H1 (cell line): Measurements from ENCODE around the gene SF3B3. TPM values are rescaled to one million over a fixed set of nuclear protein-coding genes. Genes with fewer than 3 reads are reported as not detected.
A peak's percentile ranks its signal among the peaks of the same experiment; 100 is the strongest.

Experiments
- CTCF ChIA-PET: fragments of 300-600 bp; sonication (Branson Sonifier 250); formaldehyde crosslinking; loops from one replicate; lab custom pipeline; 2021; ENCODE audit not compliant: partially characterized antibody; lab: Charles Lee
- POLR2A ChIA-PET: fragments of 300-600 bp; sonication (Branson Sonifier 250); formaldehyde crosslinking; loops from one replicate; lab custom pipeline; 2021; ENCODE audit warnings: inconsistent platforms; ENCODE audit not compliant: partially characterized antibody; lab: Charles Lee
- DNase-seq, 2 experiments: peaks; one replicate each; pipeline versions ENCODE4 v3.0.0 to v3.0.0-alpha.2; 2010 to 2022; ENCODE audit warnings: low spot score in 2 of 2, low read depth in 1 of 2, mixed read lengths in 1 of 2
- FAIRE-seq: peaks from 2 replicates; lab custom pipeline; 2011; peaks lifted over from hg19 to GRCh38; lab: Jason Lieb, UNC
- H2AFZ ChIP-seq: 2 replicates; pipeline ENCODE4 v1.8.1; 2012; ENCODE audit warnings: low read length, inconsistent platforms
- H2AK5ac ChIP-seq: 2 replicates; pipeline ENCODE4 v1.6.1; 2013; ENCODE audit warnings: low read depth, low read length
- H2BK120ac ChIP-seq: replicated peaks from 2 replicates; pipeline ENCODE3; 2013; ENCODE audit warnings: low read depth, low read length, inconsistent platforms
- H2BK12ac ChIP-seq: 2 replicates; pipeline ENCODE4 v1.6.1; 2013; ENCODE audit warnings: low read depth, low read length
- H2BK15ac ChIP-seq: 2 replicates; pipeline ENCODE4 v1.6.1; 2013; ENCODE audit warnings: low read length
- H2BK20ac ChIP-seq: 2 replicates; pipeline ENCODE4 v1.6.1; 2013; ENCODE audit warnings: low read length
- H2BK5ac ChIP-seq: 2 replicates; pipeline ENCODE4 v1.6.1; 2013; ENCODE audit warnings: low read depth, low read length
- H3K14ac ChIP-seq: 2 replicates; pipeline ENCODE4 v1.6.1; 2013; ENCODE audit warnings: inconsistent platforms; ENCODE audit not compliant: insufficient read length
- H3K18ac ChIP-seq: 2 replicates; pipeline ENCODE4 v1.6.1; 2013; ENCODE audit warnings: low read length; ENCODE audit errors: extremely low read depth
- H3K23ac ChIP-seq: 2 replicates; pipeline ENCODE4 v1.6.1; 2013; ENCODE audit warnings: inconsistent platforms; ENCODE audit not compliant: insufficient read length
- H3K23me2 ChIP-seq: 2 replicates; pipeline ENCODE4 v1.6.1; 2013; ENCODE audit warnings: low read depth, low read length
- H3K27ac ChIP-seq: 2 replicates; pipeline ENCODE4 v1.6.1; 2011; ENCODE audit warnings: low read depth, low read length, inconsistent platforms
- H3K27me3 ChIP-seq, 4 experiments: replicated peaks in 1 of 4; 1 replicate in 1 of 4; 2 replicates in 3 of 4; pipeline versions ENCODE4 v1.6.1 to v1.8.1; 2011 to 2013; ENCODE audit warnings: low read length in 3 of 4, mild to moderate bottlenecking in 3 of 4, inconsistent platforms in 2 of 4, mixed read lengths in 2 of 4, moderate library complexity in 1 of 4; ENCODE audit not compliant: control insufficient read depth in 3 of 4, insufficient read depth in 3 of 4; ENCODE audit errors: extremely low read depth in 1 of 4
- H3K36me3 ChIP-seq, 4 experiments: 2 replicates each; pipeline versions ENCODE4 v1.6.1 to v1.8.1; 2011 to 2013; ENCODE audit warnings: mild to moderate bottlenecking in 4 of 4, low read length in 3 of 4, moderate library complexity in 2 of 4, control low read depth in 1 of 4, inconsistent platforms in 1 of 4; ENCODE audit not compliant: insufficient read depth in 4 of 4, control insufficient read depth in 2 of 4
- H3K4ac ChIP-seq: replicated peaks from 2 replicates; pipeline ENCODE3; 2013; ENCODE audit warnings: low read length, low read depth, mixed read lengths, inconsistent platforms; ENCODE audit not compliant: insufficient read length
- H3K4me1 ChIP-seq, 4 experiments: replicated peaks in 1 of 4; 1 replicate in 1 of 4; 2 replicates in 3 of 4; pipeline versions ENCODE4 v1.6.1 to v1.8.1; 2011 to 2013; ENCODE audit warnings: low read length in 3 of 4, inconsistent platforms in 2 of 4, mixed read lengths in 1 of 4; ENCODE audit not compliant: insufficient read depth in 4 of 4, control insufficient read depth in 3 of 4
- H3K4me2 ChIP-seq, 2 experiments: 2 replicates each; pipeline versions ENCODE4 v1.6.1 to v1.8.1; 2011 to 2013; ENCODE audit warnings: low read depth in 2 of 2, low read length in 2 of 2, control low read depth in 1 of 2, inconsistent platforms in 1 of 2, mild to moderate bottlenecking in 1 of 2; ENCODE audit not compliant: insufficient read depth in 1 of 2
- H3K4me3 ChIP-seq, 4 experiments: fragments of 200-600, 300-600 bp in 1 of 4; sonication (generic), shearing (Covaris generic), sonication (Bioruptor Twin) in 1 of 4; 2 replicates each; pipeline versions ENCODE4 v1.5.1 to v1.8.1; 2011 to 2016; ENCODE audit warnings: low read length in 4 of 4, low read depth in 3 of 4, control low read depth in 2 of 4, inconsistent platforms in 2 of 4, mild to moderate bottlenecking in 2 of 4, mixed read lengths in 1 of 4, moderate library complexity in 1 of 4; ENCODE audit not compliant: insufficient read depth in 2 of 4; ENCODE audit errors: extremely low read depth in 1 of 4
- H3K56ac ChIP-seq: replicated peaks from 2 replicates; pipeline ENCODE3; 2013; ENCODE audit warnings: low read depth, mild to moderate bottlenecking, mixed read lengths, low read length, inconsistent platforms; ENCODE audit not compliant: insufficient read length
- H3K79me1 ChIP-seq: 2 replicates; pipeline ENCODE4 v1.6.1; 2013; ENCODE audit warnings: low read depth, low read length, control low read depth
- H3K79me2 ChIP-seq, 2 experiments: 2 replicates each; pipeline versions ENCODE4 v1.6.1 to v1.8.1; 2012 to 2013; ENCODE audit warnings: low read length in 2 of 2, mild to moderate bottlenecking in 2 of 2, inconsistent platforms in 1 of 2; ENCODE audit not compliant: insufficient read depth in 2 of 2, control insufficient read depth in 1 of 2
- H3K9ac ChIP-seq, 4 experiments: replicated peaks in 1 of 4; 1 replicate in 1 of 4; 2 replicates in 3 of 4; pipeline versions ENCODE4 v1.6.1 to v1.8.1; 2011 to 2013; ENCODE audit warnings: low read depth in 3 of 4, low read length in 3 of 4, control low read depth in 2 of 4, mild to moderate bottlenecking in 2 of 4, moderate library complexity in 2 of 4, inconsistent platforms in 1 of 4; ENCODE audit errors: extremely low read depth in 1 of 4
- H3K9me3 ChIP-seq, 2 experiments: 2 replicates each; pipeline versions ENCODE4 v1.6.1 to v1.8.1; 2012 to 2013; ENCODE audit warnings: mild to moderate bottlenecking in 2 of 2, moderate library complexity in 2 of 2, control low read depth in 1 of 2, inconsistent platforms in 1 of 2, low read depth in 1 of 2, low read length in 1 of 2, mixed read lengths in 1 of 2; ENCODE audit not compliant: insufficient read depth in 2 of 2
- H4K20me1 ChIP-seq, 2 experiments: replicated peaks in 1 of 2; 2 replicates each; pipeline versions ENCODE3 to v1.8.1; 2011 to 2013; ENCODE audit warnings: inconsistent platforms in 2 of 2, low read length in 2 of 2, mild to moderate bottlenecking in 1 of 2; ENCODE audit not compliant: insufficient read depth in 2 of 2, control insufficient read depth in 1 of 2
- H4K5ac ChIP-seq: 2 replicates; pipeline ENCODE4 v1.6.1; 2013; ENCODE audit warnings: low read length, low read depth, mixed read lengths, inconsistent platforms; ENCODE audit not compliant: insufficient read length
- H4K8ac ChIP-seq: 2 replicates; pipeline ENCODE4 v1.8.0; 2013; ENCODE audit warnings: mild to moderate bottlenecking, moderate library complexity, low read length, inconsistent platforms; ENCODE audit not compliant: insufficient read depth; ENCODE audit errors: extremely low read depth
- H4K91ac ChIP-seq: replicated peaks from 2 replicates; pipeline ENCODE3; 2013; ENCODE audit warnings: low read length, mixed read lengths, inconsistent platforms; ENCODE audit not compliant: insufficient read length
- KDM1A ChIP-seq: fragments of 200-600, 300-600 bp; sonication (generic); IDR thresholded peaks from 2 replicates; pipeline ENCODE4 v1.7.1; 2016; ENCODE audit warnings: mild to moderate bottlenecking, low read length, borderline replicate concordance
- SP1 ChIP-seq: IDR thresholded peaks from 2 replicates; pipeline ENCODE4 v1.6.1; 2011; ENCODE audit warnings: low read depth, low read length
- SRF ChIP-seq: IDR thresholded peaks from 2 replicates; pipeline ENCODE4 v1.6.1; 2011; ENCODE audit warnings: mild to moderate bottlenecking, low read depth, low read length, moderate library complexity
- WGBS, 2 experiments: shearing (Covaris generic) in 1 of 2; methylation state at CpG; one replicate each; pipeline versions ENCODE4 v1.1.6 to v1.1.7; 2013 to 2015; ENCODE audit warnings: low lambda C conversion rate in 2 of 2, mixed read lengths in 2 of 2, inconsistent platforms in 1 of 2, low coverage in 1 of 2, missing lambda C conversion rate in 1 of 2; ENCODE audit not compliant: insufficient replicate concordance in 2 of 2, insufficient coverage in 1 of 2, insufficient read length in 1 of 2; ENCODE audit errors: extremely low coverage in 1 of 2, missing lambda C conversion rate in 1 of 2; 5-methylcytosine and 5-hydroxymethylcytosine counted together
- polyA plus RNA-seq, 7 experiments: library from polyadenylated mRNA; depleted of rRNA in 3 of 7; stranded (reverse) in 5 of 7; unstranded in 2 of 7; fragments of >200 nt in 5 of 7; fragments of 200-250 nt in 2 of 7; gene quantifications; 1 replicate in 5 of 7; 2 replicates in 1 of 7; 4 replicates in 1 of 7; pipeline versions ENCODE4 v1.2.1 to v1.2.3, GENCODE V29; 2011 to 2013; ENCODE audit warnings: missing spikeins in 2 of 7, mixed read lengths in 2 of 7
- total RNA-seq: library from RNA; stranded (reverse); fragmentation: NEBNext Ultra II Directional; extraction: Animal tissue kit (Norgen Biotek cat#: 25700); gene quantifications from 2 replicates; pipeline ENCODE4 v1.2.1, GENCODE V29; 2021

SF3B3 gene
- total and polyA plus RNA-seq, 2 of the 8 experiments (the other 6 are each of a cell fraction or from before 2014, with no cell fraction given), result 241 to 521 TPM

DNA sequence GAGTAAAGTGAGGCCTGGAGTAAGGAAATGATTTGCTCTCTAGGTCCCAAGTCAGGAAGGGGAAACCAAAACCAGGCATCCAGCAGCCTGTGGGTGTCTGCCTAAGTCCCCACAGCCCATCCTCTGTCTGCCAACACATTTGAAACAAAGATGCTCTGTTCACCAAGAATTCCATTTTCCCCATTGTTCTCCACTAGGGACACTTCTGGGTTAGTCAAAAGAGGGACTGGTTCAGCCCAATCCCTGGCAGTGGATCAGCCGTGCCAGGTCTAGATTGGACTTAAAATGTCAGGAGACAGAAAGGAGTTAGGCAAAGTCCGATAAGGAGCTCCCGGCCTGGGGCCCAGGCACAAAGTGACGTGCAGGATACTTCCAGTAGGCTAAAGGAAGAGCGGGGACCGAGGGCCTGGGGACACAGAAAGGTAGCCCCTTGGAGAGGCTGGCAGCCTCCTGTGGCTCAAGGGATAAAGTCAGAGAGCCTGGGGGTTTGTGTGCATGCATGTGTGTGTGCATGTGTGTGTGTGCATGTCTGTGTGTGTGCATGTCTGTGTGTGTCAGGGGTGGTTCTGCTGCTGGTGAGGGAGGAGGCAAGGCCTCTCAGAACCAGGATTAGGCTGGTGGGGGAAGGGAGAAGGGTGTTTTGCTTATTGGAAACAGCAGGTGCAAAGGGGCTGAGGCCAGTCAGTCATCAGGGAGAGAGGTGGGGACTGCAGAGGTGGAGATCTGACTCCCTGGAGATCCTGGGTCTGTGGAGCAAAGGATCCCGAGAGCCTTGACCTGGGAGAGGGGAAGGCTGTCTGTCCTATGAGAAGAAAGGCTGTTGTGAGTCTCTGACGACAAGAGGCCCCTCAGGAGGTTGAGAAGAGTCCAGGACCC, 81.0 kb downstream of the SF3B3 start:
- H4K8ac ChIP-seq, result no peak overlapping the region
- H3K79me2 ChIP-seq, result no peaks in the 10 kb centered on the region
- no peak overlapping the region for H2BK20ac ChIP-seq
- 88% methylated on average over 8 of the region's 8 CpGs; no CpG with 5 or more reads in 1 of the 2 experiments for WGBS, 2 experiments
- H4K5ac ChIP-seq, result no peak overlapping the region
- no peak for DNase-seq
- no peak overlapping the region; the same call in 1 of the 2 replicates for H2BK12ac ChIP-seq
- H3K4me1 ChIP-seq, result peaks cover 0 to 3% (median 0%) of the 10 kb centered on the region in 4 experiments; a peak in 1 of 7 replicates
- H3K36me3 ChIP-seq, result no peaks in the 10 kb centered on the region
- H3K79me1 ChIP-seq, result no peaks in the 10 kb centered on the region
- no peak overlapping the region for H3K56ac ChIP-seq
- no peak overlapping the region for H3K14ac ChIP-seq
- no peak overlapping the region for H3K23ac ChIP-seq
- no peaks in the 10 kb centered on the region for H3K9me3 ChIP-seq
- H2BK120ac ChIP-seq, result no peak overlapping the region
- H3K4me3 ChIP-seq, result no peak overlapping the region
- ChIA-PET POLR2A (interaction anchor here (0.9 to 1.4 kb wide), 7 partner anchors 9 to 36 kb away, joined by 3 to 5 read pairs (median 3); no protein-coding TSS in a partner anchor), CTCF (interaction anchor here (2.6 kb wide), 1 partner anchor 55 kb away, joined by 5 read pairs; no protein-coding TSS in a partner anchor)
- no peak overlapping the region for H3K18ac ChIP-seq
- H3K9ac ChIP-seq, result no peak overlapping the region
- no peak for FAIRE-seq
- no peaks in the 10 kb centered on the region for H3K23me2 ChIP-seq
- no peak overlapping the region for H3K4me2 ChIP-seq
- no peaks in the 10 kb centered on the region for H4K20me1 ChIP-seq
- TF ChIP-seq SP1 (peak; percentile 23; the same call in 1 of the 2 replicates), SRF (no peak), KDM1A (peak; percentile 75; the same call in 1 of the 2 replicates)
- H4K91ac ChIP-seq, result no peak overlapping the region
- no peak overlapping the region for H2BK15ac ChIP-seq
- H3K27me3 ChIP-seq, result 0 out of 7 replicates have a peak, but pooled peaks cover 0 to 2% (median 0%) of the 10 kb centered on the region in 4 experiments
- no peak overlapping the region for H3K4ac ChIP-seq
- no peak overlapping the region for H3K27ac ChIP-seq
- no peak overlapping the region for H2AFZ ChIP-seq
- no peak overlapping the region for H2BK5ac ChIP-seq
- H2AK5ac ChIP-seq, result no peak overlapping the region
